Gastrocnemius medialis (tissue), 4 donors: ENCODE measurements around the gene ATF6.

Experiments used
- CTCF ChIP-seq, 5 experiments: fragments of 450-650 bp in 3 of 5; fragments of 200-600 bp in 2 of 5; sonication (generic) in 2 of 5; IDR thresholded peaks in 4 of 5; conservative IDR thresholded peaks in 1 of 5; 1 replicate in 4 of 5; 2 replicates in 1 of 5; pipeline ENCODE4 v1.5.1; 2016 to 2019; ENCODE audit warnings: antibody characterized with exemption in 5 of 5, mild to moderate bottlenecking in 3 of 5, moderate library complexity in 3 of 5
- POLR2A ChIP-seq, 2 donors: fragments of 450-650 bp; IDR thresholded peaks; one replicate each; pipeline ENCODE4 v1.6.1; 2017; ENCODE audit warnings: antibody characterized with exemption in 2 of 2, mild to moderate bottlenecking in 2 of 2, moderate library complexity in 2 of 2

GRCh38 chr1:161987872-161988271, 221.8 kb downstream of the ATF6 start:
- no peak for TF ChIP-seq CTCF (IDR thresholded peaks at IDR 0.05 in 4 of 5, conservative IDR thresholded peaks at IDR 0.05 in 1 of 5)
- no peak for TF ChIP-seq POLR2A (IDR thresholded peaks at IDR 0.05)
